Bronchial epithelial cell (primary cell): ENCODE data around the gene CCDC187. TPM values are rescaled to one million over a fixed set of nuclear protein-coding genes. Genes with fewer than 3 reads are reported as not detected.

Source experiments
- DNase-seq: peaks from one replicate; pipeline ENCODE4 v3.0.0-alpha.2; 2010; ENCODE audit warnings: low read depth
- FAIRE-seq: peaks from 2 replicates; lab custom pipeline; 2011; peaks lifted over from hg19 to GRCh38; lab: Jason Lieb, UNC
- H3K27me3 ChIP-seq: 2 replicates; pipeline ENCODE4 v1.5.1; 2011; ENCODE audit warnings: low read length; ENCODE audit not compliant: control insufficient read depth, insufficient read depth
- H3K36me3 ChIP-seq: 2 replicates; pipeline ENCODE4 v1.5.1; 2011; ENCODE audit warnings: low read length; ENCODE audit not compliant: control insufficient read depth, insufficient read depth
- H3K4me3 ChIP-seq: 2 replicates; pipeline ENCODE4 v1.5.1; 2011; ENCODE audit warnings: mild to moderate bottlenecking, low read depth, low read length, control low read depth
- CTCF ChIP-seq: IDR thresholded peaks from 2 replicates; pipeline ENCODE4 v1.5.1; 2011; ENCODE audit warnings: mild to moderate bottlenecking, moderate library complexity, low read length, control low read depth, inconsistent platforms; ENCODE audit not compliant: insufficient read depth, severe bottlenecking
- total RNA-seq: library from RNA; depleted of rRNA; stranded (reverse); fragments of >200 nt; gene quantifications from 2 replicates; pipeline ENCODE4 v1.2.1, GENCODE V29; 2014

Gene CCDC187
- total RNA-seq, 1 donor from 2014 or later, result not detected

- TF ChIP-seq CTCF, result no peak
- Histone ChIP-seq H3K4me3 (no peak overlapping the region), H3K36me3 (no peaks in the 10 kb centered on the region), H3K27me3 (peaks cover 1% of the 10 kb centered on the region)
- DNase-seq (no peak), FAIRE-seq (no peak)
Observed at GRCh38 chr9:136258299-136258625, 45.6 kb downstream of the CCDC187 start.

DNA sequence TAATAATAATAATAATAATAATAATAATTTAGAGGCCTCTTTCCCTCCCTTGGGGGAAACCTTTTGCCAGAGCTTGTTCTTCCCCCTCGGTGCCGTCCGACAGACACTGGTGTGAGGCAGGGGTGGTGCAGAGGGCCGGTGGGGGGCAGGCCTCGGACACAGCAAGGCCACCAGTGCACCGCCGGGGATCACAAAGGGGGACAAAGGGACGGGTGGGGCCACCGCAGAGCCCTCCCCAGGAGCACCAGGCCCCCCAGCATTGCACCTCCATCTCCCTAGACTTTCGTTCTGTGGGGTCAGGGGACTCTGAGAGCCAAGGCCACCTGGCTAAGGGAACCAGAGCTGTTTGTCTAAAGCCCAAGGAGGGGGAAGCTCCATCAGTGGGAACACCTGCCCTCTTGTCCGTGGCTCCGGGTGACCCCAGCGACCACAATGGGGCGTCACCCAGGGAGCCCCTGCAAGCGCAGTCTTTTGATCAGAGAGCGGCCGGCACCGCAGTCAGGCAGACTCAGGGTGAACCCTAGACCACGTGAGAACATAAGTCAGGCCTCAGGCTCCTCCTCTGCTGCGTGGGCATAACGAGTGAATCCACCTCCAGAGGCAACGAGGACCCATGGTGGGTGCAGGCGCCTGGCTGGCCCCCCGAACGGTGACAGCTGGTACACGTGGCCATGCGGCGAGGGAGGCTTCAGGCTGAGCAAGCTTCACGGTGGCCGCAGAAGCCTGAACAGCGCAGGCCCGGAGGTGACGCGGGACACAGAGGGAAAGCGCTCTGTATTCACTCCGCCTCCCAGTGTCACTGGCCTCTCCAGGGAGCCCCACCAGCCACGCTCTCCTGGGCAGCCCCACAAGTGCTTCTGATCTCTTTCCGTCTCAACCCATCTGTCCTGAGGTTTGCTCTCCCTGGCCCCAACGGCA, 46.3 kb downstream of the CCDC187 start:
- FAIRE-seq (no peak), DNase-seq (no peak)
- no peak for TF ChIP-seq CTCF
- no peak overlapping the region for H3K4me3 ChIP-seq
- peaks cover 1% of the 10 kb centered on the region for H3K27me3 ChIP-seq
- no peaks in the 10 kb centered on the region for H3K36me3 ChIP-seq

GRCh38 chr9:136255896-136256890, 47.7 kb downstream of the CCDC187 start:
- Histone ChIP-seq H3K27me3 (peaks cover 4% of the 10 kb centered on the region), H3K4me3 (no peak overlapping the region), H3K36me3 (no peaks in the 10 kb centered on the region)
- FAIRE-seq (no peak), DNase-seq (no peak)
- TF ChIP-seq CTCF, result peak; percentile 31

GRCh38 chr9:136255166-136255538, 48.7 kb downstream of the CCDC187 start:
- H3K36me3 ChIP-seq, result no peaks in the 10 kb centered on the region
- H3K4me3 ChIP-seq, result no peak overlapping the region
- DNase-seq (no peak), FAIRE-seq (no peak)
- TF ChIP-seq CTCF, result no peak
- H3K27me3 ChIP-seq, result peaks cover 4% of the 10 kb centered on the region

GRCh38 chr9:136254381-136255165, 49.3 kb downstream of the CCDC187 start:
- Histone ChIP-seq H3K27me3 (peaks cover 6% of the 10 kb centered on the region), H3K36me3 (no peaks in the 10 kb centered on the region), H3K4me3 (no peak overlapping the region)
- no peak for FAIRE-seq
- no peak for DNase-seq
- TF ChIP-seq CTCF, result no peak
